NCI-H82 (cell line): ENCODE measurements around the gene CACTIN.
A peak's percentile ranks its signal among the peaks of the same experiment; 100 is the strongest.

Source experiments
- DNase-seq: peaks from one replicate; lab custom pipeline; 2025; lab: John Stamatoyannopoulos, UW

Gene CACTIN

DNA sequence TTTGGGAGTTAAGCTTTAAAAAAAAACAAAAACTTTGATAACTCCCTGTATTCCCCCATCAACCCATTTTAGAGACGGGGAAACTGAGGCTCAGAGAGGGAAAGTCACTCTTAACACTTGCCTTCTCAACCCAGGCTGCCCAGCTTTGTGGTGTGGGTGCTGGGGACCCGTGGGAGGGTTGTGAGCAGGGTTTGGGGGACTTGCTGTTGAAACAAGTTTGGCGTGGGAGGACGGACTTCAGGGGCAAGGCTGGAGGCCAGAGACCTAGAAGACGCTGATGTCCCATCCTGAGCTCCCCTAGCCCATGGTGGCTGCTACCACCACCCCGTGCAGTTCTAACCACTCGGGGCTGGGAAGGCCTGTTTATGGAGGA, 747 bp upstream of the CACTIN start:
- no peak for DNase-seq

DNA sequence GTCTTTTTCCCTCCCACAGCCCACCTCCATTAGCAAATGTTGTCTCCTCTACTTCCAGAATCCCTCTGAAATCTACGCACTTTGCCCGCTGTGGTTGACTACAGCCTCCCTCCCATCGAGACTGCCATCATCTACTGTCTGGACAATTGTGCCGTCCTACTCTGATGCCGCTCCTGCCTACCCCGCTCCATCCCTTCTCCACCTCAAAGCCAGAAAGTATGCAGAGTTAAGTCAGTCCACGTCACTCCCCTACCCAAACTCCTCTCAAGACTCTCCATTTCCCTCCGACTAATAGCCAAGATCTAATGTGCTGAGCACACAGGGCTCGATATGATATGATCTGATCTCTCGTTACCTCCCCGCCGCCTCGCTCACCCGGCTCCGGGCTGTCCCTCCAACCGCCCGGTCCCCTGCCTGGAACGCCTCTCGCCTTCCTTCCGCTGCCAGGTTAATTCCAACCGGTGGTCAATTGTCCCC, 556 bp downstream of the CACTIN start:
- no peak for DNase-seq

DNA sequence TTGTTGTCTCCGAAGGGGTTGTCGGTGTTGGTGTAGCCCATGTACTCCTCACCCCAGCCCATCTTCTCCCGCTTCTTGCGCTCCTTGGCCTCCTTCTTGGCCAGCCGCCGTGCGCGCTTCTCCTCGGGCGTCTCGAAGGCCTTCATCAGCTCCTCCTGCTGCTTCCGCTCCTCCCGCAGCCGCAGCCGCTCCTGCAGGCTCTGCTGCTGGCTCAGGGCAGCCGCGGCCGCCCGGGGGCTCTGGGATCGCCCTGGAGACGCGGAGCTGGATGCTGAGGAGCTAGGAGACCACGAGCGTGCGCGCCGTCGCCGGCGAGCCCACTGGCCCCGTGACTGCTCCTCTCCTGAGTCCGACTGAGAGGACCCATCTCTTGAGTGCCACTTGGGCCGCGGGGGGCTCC, 2.9 kb downstream of the CACTIN start:
- DNase-seq, result no peak

DNA sequence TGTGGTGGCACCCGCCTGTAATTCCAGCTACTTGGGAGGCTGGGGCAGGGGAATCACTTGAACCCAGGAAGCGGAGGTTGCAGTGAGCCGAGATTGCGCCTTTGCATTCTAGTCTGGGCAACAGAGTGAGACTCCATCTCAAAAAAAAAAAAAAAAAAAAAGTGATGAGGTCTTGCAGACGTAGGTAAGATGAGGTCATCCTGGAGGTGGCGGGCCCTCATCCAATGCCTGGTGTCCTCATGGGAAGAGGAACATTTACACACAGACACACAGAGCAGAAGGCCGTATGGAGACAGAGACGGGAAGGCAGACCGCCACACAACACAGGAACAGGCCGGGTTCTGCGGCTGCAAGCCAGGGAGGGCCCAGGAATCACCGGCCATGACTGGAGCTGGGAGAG, 4.4 kb downstream of the CACTIN start:
- no peak for DNase-seq

DNA sequence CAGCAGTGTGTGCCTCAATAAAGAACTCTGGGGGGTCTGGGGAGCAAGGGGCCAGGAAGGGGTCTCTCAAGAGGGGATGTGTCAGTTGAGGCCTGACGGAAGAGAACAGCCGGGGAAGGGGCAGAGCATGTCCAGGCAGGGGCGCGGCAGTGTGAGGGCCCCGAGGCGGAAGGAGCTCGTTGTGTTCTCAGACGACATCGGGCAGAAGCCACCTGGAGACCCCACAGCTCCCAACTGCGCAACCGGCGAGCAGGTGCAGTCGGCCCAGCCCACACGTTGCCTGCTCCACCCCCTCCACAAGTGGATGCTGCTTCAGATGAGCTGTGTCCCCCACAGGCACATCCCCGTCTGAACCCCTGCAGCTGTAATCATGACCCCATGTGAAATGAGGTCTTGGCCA, 4.9 kb downstream of the CACTIN start:
- DNase-seq, result no peak

DNA sequence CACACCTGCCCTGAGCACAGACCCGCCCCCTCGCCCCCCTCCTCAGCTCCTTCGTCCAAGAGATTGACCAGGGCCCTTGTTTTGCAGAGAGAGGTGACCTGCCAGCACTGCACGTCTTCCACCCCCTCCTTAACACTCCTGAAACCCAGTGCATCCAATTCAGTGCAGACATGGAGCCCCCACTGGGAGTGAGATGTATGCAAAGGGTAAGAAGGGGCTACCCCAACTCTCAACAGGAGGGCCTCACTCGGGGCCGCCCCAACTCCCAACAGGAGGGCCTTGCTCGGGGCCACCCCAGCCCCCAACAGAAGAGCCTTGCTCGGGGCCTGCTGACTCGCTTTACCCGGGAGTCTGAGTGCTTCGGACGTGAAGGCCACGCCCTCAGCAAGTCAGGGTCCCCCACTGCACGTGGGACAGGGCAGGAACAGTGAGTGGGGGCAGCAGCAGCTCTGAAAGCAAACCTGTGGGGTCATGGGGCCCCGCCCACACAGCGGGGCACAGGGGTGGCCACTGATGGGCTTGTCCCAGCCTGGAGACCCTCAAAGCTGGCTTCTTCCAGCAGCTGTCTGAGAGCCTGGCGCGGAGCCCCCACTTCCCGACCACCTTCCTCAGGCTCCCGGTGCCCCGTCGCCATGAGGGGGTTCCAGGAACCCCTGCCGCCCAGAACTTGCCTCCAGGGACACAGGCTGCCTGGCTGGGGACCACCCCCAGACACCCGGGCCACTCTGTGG, 5.6 kb downstream of the CACTIN start:
- DNase-seq, result no peak

DNA sequence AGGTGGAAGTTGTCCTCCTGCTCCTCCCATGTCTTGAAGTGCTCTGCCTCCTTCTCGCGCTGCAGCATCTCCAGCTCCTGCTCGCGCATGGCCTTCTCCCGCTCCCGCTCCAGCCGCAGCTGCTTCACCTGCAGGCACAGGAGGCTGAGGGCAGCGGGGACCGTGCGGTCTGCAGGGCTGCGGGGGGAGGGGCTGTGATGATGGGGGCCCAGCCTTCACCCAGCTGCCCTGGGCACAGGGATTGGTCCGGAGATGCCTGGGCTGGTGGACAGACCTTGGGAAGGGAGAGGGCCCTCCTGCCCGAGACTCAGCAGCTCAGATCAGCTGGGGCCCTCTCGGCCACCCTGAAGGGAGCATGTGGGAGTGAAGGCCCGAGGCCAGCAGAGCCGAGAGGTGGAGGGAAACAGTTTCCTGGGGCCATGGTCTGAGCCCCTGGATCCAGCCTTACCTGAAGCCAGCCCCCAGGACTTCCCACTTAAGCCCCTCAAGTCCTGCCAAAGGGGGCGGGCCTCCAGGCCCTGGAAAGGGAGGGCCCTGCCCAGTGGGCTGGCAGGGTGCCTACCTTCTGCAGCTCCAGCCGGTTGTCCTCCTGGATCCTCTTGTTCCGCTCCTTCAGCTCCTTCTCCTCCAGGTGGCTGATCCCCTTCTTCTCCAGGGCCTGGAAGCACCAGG, 6.3 kb downstream of the CACTIN start:
- no peak for DNase-seq

DNA sequence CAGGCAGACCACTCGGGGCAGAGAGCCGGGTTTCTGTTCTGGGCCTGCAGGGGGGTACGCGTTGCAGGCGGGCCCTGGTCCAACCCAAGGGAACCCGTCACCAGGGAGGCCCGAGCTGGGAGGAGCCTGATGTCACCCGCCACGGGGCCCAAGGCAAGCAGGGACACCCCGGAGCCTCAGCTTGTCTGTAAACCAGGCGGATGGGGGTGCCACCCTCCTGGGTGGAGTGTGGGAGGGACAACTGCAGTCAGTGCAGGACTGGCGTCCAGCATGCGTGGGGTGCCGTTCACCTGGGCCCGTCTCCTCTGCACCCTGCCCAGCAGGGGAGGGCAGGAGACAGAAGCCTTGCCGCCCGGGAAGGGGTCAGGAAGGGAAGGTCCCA, 7.0 kb downstream of the CACTIN start:
- DNase-seq, result no peak

DNA sequence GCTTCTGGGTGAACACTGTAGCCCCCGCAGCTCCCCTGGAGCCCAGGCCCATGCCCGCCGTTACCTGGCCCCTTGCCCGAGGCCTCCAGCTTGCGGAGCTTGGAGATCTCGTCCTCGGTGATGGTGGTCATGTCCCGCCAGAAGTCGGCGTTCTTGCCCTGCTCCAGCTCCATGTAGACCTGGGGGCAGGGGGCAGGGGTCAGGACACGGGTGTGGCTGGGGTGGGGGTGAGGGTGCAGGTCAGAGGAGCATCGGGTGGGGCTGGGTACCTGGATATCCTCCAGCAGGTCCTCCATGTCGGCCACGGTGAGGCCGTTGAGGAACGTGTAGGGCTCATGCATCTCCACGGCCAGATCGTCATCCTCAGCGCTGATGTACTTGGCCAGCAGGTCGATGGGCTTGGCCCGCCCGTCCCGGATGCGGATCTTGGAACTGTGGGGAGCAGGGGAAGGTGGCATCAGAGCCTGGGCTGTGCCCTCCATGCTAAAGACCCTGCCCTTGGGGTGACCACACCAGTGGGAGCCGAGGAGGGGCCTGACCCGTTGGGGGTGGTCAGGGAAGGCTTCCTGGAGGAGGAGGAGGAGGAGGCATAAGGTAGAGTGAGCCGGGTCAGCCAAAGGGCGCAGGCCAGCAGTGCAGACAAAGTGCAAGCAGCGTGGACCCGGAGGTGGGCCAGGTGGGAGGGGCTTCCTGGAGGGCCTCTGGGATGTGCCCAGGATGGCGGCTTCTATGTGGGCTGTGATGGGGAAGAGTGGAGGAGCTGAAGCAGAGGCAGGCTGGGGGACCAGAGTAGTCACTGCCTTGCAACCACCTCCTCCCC, 7.6 kb downstream of the CACTIN start:
- DNase-seq, result no peak

DNA sequence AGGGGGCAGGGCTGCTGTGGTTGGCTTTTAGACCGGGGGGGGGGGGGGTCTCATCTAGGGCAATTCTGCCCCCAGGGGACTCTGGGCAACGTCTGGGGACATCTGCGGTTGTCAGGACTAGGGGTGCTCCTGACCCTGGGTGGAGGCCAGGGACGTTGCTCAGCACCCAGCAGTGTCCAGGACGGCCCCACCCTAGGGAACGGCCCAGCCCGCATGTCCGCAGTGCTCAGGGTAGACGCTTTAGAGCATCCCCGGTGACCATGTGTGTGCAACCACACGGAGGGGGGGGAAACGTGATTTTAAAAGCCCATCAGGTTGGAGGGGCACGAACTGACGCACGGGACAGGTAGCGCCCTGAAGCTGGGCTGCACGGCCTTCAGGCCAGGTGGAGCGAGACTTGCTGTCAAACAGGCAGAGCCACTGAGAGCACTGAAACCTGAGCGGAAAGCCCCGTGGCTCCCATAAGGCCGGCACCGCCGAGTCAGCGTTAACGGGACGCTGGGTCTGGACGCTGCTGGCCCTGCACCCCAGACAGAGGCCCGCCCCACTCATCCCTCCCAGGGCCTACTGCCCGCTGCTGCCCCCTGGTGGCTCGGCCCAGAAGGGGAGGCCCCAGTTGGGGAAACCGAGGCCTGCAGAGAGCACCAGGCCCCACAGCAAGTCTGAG, 8.3 kb downstream of the CACTIN start:
- peak; percentile 22 for DNase-seq

DNA sequence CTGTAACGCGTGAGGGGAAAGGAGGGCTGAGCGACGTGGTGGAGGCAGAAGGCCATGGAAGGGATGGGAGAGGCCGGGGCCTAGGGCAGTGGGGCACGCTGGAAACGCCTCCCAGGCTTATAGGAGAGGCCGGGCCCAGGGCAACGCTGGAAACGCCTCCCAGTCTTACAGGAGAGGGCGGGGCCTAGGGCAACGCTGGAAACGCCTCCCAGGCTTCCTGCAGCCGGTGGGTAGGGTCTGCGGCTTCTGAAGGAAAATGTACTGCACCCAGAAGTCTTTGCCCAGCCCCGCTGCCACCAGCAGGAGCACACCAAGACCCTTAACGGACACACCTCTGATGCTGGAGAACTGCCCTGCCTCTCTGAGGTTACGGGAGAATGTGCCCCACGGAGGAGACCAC, 9.1 kb downstream of the CACTIN start:
- DNase-seq, result no peak

DNA sequence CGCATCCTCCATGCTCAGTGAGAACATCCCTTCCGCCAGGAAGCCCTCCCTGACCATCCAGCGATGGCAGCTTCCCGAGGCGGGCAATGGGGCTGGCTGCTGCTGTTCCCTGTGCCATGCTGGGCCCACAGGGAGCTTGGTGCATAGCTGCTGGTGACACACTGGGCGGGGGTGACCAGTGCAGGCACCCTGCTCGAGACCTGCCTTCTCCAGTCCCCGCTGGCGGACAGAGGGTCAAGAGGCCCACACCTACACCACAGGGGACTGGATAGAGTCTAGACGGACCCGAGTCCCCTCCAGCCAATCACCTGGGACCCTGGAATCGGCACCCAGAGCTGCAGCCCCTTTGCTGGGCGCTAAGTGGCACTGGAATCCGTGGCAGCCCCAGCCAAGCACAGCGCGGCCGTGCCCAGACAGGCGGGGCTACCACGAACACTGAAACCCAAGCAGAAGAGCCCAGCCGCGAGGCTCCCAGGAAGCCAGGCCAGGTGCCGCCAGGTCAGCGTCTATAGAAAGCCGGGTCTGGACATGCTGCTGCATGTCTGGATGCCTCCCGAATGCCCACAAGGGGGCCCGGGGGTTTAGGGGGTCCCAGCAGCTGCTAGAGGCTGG, 11.0 kb downstream of the CACTIN start:
- DNase-seq, result no peak

DNA sequence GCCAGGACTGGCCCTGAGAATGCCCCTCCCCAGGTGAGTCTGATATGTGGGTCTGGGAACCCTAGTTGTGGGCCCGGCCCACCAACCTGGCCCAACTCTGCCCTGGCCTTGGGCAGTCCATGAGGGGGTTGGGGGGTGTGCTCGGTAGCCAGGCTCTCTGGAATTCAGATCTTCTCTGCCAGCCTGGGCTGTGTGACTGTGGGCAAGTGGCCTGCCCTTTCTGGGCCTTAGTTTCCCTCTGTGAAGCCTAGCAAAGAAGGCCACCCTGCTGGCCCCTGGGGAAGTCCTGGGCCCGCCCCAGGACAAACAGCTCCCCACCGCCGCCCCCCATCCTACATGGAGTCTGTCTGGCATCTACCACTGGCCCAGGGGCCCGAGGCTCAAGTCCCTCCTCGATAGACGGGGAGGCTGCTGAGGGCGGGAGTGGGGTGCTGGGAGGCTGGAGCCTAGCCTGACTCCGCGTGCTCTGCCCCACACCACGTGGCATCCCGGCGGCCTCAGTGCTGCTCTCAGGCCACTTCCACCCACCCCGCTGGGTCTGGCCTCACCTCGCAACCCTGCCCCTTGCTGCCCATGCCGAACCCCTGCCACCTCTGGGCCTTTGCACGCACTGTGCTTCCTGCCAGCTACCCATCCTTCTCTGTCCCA, 11.6 kb downstream of the CACTIN start:
- DNase-seq, result no peak

DNA sequence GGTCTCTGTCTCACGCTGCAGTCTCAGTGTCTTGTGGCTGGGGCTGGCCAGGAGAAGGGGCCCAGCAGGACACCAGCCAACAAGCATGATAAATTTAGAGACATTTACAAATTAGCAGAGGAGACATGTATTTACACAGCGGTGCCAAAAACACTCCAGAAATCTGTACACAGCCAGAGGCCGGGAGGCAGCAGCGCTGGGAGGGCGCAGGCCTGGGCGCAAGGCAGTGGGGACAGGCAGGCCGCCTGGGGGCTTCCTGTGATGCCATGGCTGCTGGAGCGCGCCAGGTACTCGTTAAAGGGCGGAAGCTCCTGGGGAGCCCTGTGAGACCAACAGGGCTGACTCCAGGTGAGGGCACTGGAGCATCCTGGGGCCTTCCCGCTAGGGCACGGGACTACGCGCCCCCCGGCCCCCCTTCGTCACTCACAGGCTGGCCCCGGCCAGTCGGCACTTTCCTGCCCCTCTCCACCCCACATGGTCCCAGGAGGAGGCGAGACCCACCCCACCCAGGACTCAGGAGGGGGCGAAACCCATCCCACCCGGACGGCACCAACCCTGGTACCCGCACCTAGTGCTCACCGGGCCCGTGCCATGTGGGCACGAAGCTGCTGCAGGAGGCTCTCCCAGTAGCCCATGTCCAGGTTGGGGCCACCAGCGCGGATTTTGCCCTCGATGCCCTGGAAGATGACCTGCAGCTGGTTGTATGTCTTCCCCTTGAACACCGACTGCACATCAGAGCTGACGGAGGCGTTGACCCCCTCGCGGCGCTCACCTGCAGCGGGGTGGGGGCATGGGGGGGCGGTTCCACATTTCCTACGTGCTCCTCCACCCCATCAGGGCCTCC, 12.6 kb downstream of the CACTIN start:
- DNase-seq, result no peak

DNA sequence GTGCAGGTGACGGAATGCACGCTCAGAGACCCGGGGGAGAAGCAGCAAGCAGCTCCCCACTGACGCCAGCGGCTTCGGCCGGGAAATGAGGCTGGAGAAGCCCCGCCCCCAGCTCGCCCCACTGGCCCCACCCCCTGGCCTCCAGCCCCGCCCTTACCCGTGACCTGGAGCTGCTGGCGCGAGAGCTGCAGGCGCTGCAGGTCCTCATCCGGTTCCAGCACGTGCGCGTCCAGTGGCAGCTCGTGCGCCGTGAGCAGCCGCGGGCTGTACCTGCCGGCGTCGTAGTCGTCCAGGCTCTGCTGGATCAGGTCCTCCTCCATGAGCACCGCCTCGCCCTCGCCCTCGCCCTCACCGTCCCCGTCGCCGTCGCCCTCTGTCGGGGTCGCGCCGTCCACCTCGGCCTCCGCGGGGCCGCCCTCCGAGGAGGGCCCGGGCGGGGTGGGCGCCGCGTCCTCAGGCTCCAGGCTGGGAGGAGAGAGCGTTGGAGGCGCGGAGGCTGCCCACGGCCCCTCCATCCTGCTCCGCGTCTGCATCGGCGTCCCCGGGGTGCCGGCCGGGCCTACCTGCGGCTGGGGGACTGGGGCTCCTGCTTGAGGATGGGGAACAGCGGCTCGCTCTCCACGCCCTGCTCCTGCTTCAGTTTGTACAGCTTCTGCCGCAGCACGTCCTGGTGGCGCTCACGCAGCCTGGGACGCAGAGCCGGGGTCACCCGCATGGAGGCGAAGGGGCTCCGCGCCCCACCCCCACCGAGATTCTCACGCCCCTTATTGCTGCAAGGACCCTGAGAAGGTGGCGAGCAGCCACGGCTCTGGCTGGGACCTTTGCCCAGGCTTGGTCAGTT, 13.5 kb downstream of the CACTIN start:
- no peak for DNase-seq

DNA sequence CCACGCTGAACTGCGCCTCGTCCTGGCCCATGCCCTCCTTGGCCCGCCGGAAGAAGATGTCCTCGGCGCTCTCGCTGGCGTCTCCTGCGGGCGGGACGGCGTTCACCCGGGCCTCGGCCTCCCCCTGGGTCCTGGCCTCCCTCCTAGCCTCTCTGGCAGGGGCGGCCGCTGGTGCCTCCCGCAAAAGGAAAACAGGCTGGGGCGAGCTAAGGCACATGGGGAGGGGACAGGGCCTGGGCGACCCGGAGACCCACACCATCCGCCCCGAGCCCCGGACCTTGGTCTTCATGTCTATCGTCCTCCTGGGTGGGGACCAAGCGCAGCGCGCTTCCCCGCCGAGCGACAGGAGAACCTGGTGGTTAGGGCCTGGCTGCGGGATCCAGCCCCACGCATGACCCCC, 14.3 kb downstream of the CACTIN start:
- no peak for DNase-seq

DNA sequence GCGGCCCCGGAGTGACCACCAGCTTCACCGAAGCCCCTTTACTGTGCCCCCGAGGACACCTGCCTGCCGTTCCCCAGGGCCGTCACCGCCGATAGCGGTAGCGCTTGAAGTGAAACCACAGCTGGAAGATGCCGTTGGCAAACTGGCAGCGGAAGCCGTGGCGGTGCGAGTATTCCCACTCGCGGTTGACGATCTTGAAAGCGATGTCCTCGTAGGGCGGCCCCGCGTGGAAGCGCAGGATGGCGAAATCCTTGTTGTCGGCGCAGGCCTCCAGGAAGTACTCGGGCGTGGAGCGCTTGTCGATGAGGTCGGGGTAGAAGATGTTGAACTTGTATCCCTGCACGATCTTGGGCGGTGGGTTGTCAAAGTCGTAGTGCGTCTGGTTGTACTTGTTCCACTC, 14.7 kb downstream of the CACTIN start:
- DNase-seq, result no peak

DNA sequence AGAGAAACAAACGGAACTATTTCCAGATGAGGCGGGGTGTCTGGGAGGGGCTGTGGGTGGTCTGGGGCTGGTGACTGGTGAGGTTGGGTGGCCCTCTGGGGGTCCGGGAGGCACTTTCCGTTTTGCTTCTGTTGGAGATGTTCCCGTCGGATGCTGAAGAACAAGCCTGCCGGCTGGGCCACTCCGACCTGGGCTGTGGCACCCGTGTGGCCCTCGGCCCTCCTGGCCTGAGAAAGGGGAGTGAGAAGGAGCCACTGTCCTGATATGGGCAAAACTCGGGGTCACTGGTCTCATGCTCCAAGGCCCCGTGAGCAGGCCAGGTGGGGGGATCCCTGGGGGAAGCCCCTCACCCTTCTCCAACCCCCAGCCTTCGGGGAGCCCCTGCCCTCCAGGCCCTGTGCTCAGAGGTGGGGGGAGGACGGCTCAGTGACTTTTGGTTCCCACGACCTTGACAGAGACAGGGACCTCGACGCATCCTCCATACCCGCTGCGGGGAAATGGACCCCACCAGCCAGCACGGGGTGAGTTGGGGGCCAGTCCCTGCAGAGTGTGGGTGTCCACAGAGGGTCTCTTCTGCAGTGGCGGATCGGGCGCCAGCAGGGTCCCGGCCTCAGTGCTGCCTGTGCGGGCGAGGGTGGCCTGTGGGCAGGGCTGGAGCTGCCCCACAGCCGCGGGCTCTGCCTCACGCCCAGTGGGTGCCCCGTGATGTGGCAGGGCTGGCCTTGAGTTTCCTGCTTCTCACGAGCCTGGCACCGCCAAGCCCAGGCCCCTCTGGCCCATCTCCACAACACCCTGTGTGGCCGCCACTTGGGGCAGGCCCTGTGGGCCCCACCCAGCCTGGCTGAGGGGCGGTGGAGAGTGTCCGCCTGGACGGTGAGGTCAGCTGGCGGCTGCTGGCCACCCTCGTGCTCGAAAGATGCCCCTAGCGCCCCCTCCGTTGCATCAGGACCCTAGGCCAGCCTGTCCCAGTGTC, 15.6 kb downstream of the CACTIN start:
- no peak for DNase-seq
